Mucosa of rectum (tissue), 2 donors: ENCODE measurements around the gene RTN4RL1.
"Not testable (repeated sequence)": the region's sequence is repeated elsewhere in the genome, so short reads cannot be mapped to it uniquely, and the experiment has no call there.

Experiments used
- H3K27ac ChIP-seq, 2 donors: one replicate each; pipeline ENCODE4 v1.7.0; 2013; ENCODE audit warnings: inconsistent platforms in 2 of 2, low read depth in 2 of 2, low read length in 2 of 2
- H3K27me3 ChIP-seq, 2 donors: one replicate each; pipeline ENCODE4 v1.7.0; 2013; ENCODE audit warnings: low read length in 2 of 2; ENCODE audit not compliant: control insufficient read depth in 2 of 2, insufficient read depth in 2 of 2
- H3K36me3 ChIP-seq, 2 donors: one replicate each; pipeline ENCODE4 v1.7.0; 2013; ENCODE audit warnings: low read length in 2 of 2; ENCODE audit not compliant: control insufficient read depth in 2 of 2, insufficient read depth in 2 of 2
- H3K4me1 ChIP-seq, 2 donors: one replicate each; pipeline ENCODE4 v1.7.0; 2013; ENCODE audit warnings: low read length in 2 of 2, mild to moderate bottlenecking in 1 of 2; ENCODE audit not compliant: control insufficient read depth in 2 of 2, insufficient read depth in 2 of 2
- H3K4me3 ChIP-seq, 2 donors: one replicate each; pipeline ENCODE4 v1.7.0; 2013; ENCODE audit warnings: low read length in 2 of 2
- H3K9ac ChIP-seq, 2 donors: one replicate each; pipeline ENCODE4 v1.7.0; 2013; ENCODE audit warnings: low read length in 2 of 2, low read depth in 1 of 2, mild to moderate bottlenecking in 1 of 2
- H3K9me3 ChIP-seq, 2 donors: one replicate each; pipeline ENCODE4 v1.7.0; 2013; ENCODE audit warnings: low read length in 2 of 2; ENCODE audit not compliant: control insufficient read depth in 2 of 2
- donor health status: healthy.
- donor health status: Normal muscosa, but diverticular disease.

RTN4RL1 gene

DNA sequence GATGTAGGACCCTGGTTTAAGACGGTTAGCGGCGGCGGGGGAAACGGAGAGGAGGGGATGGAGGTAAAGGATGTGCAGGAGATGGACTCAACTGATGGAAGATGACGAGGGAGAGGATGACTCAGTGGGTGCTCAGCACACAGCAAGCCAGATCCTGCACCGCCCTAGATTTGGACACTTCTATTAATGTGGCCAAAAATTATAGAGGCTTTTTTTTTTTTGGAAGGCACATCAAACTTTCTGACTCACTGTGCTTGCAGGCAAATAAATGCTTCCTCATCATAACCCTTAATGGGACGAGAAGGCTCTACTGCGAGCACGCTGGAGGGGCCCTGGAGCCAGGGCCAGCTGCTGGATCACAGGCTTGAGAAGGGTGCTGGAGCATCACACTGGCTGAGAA is 36.0 kb downstream of the RTN4RL1 start:
- Histone ChIP-seq H3K36me3 (no peaks in the 10 kb centered on the region), H3K4me1 (no peaks in the 10 kb centered on the region), H3K27me3 (peaks cover 0 to 4% of the 10 kb centered on the region in 2 donors), H3K27ac (no peak overlapping the region), H3K9ac (no peak overlapping the region), H3K4me3 (no peak overlapping the region), H3K9me3 (no peaks in the 10 kb centered on the region)

GRCh38 chr17:1986783-1987451 is 38.2 kb downstream of the RTN4RL1 start:
- no peak overlapping the region for H3K4me3 ChIP-seq
- H3K36me3 ChIP-seq = no peaks in the 10 kb centered on the region
- H3K9me3 ChIP-seq = no peaks in the 10 kb centered on the region
- peaks cover 3 to 4% of the 10 kb centered on the region in 2 donors for H3K27me3 ChIP-seq
- H3K9ac ChIP-seq = no peak overlapping the region
- H3K4me1 ChIP-seq = no peaks in the 10 kb centered on the region
- H3K27ac ChIP-seq = no peak overlapping the region

GRCh38 chr17:1985686-1986085 is 39.4 kb downstream of the RTN4RL1 start:
- H3K4me1 ChIP-seq = no peaks in the 10 kb centered on the region
- H3K9me3 ChIP-seq = no peaks in the 10 kb centered on the region
- peaks cover under 1 to 3% of the 10 kb centered on the region in 2 donors for H3K27me3 ChIP-seq
- no peak overlapping the region for H3K9ac ChIP-seq
- H3K36me3 ChIP-seq = no peaks in the 10 kb centered on the region
- H3K4me3 ChIP-seq = no peak overlapping the region
- H3K27ac ChIP-seq = no peak overlapping the region

GRCh38 chr17:1985093-1985492 is 40.0 kb downstream of the RTN4RL1 start:
- no peaks in the 10 kb centered on the region for H3K4me1 ChIP-seq

DNA sequence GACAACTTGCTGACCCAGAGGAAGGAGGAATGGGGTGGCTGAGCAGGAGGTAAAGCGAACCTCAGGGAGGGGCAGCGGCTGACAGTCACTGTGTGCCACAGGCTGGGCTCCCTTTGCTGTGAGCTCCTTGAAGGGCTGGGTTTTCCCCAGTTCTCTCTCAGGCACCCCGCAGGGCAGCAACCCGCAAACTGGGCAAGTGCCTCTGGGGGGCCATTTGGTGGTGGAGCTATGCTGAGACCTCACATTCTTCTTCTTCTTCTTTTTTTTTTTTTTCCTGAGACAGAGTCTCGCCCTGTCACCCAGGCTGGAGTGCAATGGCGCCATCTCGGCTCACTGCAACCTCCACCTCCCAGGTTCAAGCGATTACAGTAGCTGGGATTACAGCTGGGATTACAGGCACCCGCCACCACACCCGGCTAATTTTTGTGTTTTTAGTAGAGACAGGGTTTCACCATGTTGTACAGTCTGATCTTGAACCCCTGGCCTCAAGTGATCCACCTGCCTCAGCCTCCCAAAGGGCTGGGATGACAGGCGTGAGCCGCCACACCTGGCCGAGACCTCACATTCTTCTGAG is 42.3 kb downstream of the RTN4RL1 start:
- not testable (repeated sequence) for H3K36me3 ChIP-seq, H3K9me3 ChIP-seq, H3K9ac ChIP-seq, H3K27ac ChIP-seq, H3K4me3 ChIP-seq, H3K27me3 ChIP-seq, H3K4me1 ChIP-seq

More at GRCh38 chr17:1985093-1985492, 40.0 kb downstream of the RTN4RL1 start:
- Histone ChIP-seq H3K36me3 (no peaks in the 10 kb centered on the region), H3K9me3 (no peaks in the 10 kb centered on the region), H3K4me3 (no peak overlapping the region), H3K9ac (no peak overlapping the region), H3K27ac (no peak overlapping the region), H3K27me3 (peaks cover 0 to 3% of the 10 kb centered on the region in 2 donors)

DNA sequence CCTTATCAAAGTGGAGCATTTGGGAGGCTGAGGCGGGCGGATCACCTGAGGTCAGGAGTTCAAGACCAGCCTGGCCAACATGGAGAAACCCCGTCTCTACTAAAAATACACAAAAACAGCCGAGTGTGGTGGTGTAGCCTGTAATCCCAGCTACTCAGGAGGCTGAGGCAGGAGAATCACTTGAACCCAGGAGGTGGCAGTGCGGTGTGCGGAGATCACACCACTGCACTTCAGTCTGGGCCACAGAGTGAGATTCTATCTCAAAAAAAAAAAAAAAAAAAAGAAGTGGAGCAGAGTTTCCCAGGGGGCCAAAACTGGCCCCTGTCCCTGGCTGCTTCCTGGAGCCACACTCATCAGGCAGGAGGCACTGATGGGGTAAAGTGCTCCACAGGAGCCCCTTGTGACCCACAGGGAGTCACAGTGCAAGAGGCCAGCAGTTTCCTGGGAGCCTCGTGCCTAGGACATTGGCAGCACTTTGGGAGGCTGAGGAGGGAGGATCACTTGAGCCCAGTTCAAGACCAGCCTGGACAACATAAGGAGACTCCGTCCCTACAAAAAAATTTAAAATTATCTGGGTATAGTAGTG is 44.4 kb downstream of the RTN4RL1 start:
- no peak overlapping the region for H3K27ac ChIP-seq
- no peaks in the 10 kb centered on the region for H3K9me3 ChIP-seq
- no peak overlapping the region for H3K4me3 ChIP-seq
- no peaks in the 10 kb centered on the region for H3K36me3 ChIP-seq
- H3K4me1 ChIP-seq = no peaks in the 10 kb centered on the region
- H3K9ac ChIP-seq = no peak overlapping the region
- H3K27me3 ChIP-seq = peaks cover 4 to 11% of the 10 kb centered on the region in 2 donors

- Histone ChIP-seq H3K27me3 (peaks cover 4 to 11% of the 10 kb centered on the region in 2 donors), H3K9me3 (no peaks in the 10 kb centered on the region), H3K4me1 (no peaks in the 10 kb centered on the region), H3K9ac (no peak overlapping the region), H3K4me3 (no peak overlapping the region), H3K36me3 (no peaks in the 10 kb centered on the region), H3K27ac (no peak overlapping the region)
These were observed 45.8 kb downstream of the RTN4RL1 start for GRCh38 chr17:1979182-1979985.

- H3K9ac ChIP-seq = no peak overlapping the region
These were observed 46.7 kb downstream of the RTN4RL1 start for GRCh38 chr17:1978396-1978949.

GRCh38 chr17:1977583-1978395 is 47.3 kb downstream of the RTN4RL1 start:
- no peak overlapping the region for H3K4me3 ChIP-seq
- H3K27ac ChIP-seq = no peak overlapping the region
- H3K36me3 ChIP-seq = no peaks in the 10 kb centered on the region
- no peak overlapping the region for H3K9ac ChIP-seq
- no peaks in the 10 kb centered on the region for H3K4me1 ChIP-seq
- H3K27me3 ChIP-seq = peaks cover 4 to 10% of the 10 kb centered on the region in 2 donors
- H3K9me3 ChIP-seq = no peaks in the 10 kb centered on the region

More at GRCh38 chr17:1978396-1978949, 46.7 kb downstream of the RTN4RL1 start:
- Histone ChIP-seq H3K27me3 (peaks cover 4 to 11% of the 10 kb centered on the region in 2 donors), H3K4me1 (no peaks in the 10 kb centered on the region), H3K36me3 (no peaks in the 10 kb centered on the region), H3K27ac (no peak overlapping the region), H3K9me3 (no peaks in the 10 kb centered on the region), H3K4me3 (no peak overlapping the region)
